ENCODE data around the gene ASF1B.
A peak's percentile ranks its signal among the peaks of the same experiment; 100 is the strongest.

The ASF1B gene

DNA sequence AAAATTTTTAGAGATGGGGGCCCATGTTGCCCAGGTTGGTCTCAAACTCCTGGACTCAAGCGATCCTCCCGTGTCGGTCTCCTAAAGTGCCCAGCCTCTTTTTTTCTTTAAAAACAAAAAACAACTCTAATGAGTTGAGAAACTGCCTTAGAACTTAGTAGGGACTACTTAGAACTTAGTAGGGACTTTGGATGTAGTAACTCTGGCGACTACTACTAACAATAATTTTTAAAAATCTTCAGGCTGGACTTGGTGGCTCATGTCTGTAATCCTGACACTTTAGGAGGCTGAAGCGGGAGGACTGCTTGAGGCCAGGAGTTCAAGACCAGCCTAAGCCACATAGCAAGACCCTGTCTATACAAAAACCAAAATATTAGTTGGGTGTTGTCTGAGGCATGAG, 50.3 kb downstream of the ASF1B start:
- DNase-seq (ENCODE audit: low read depth), result no peak

GRCh38 chr19:14085309-14085995, 50.9 kb downstream of the ASF1B start, which contains the start of gene C19orf67:
Gene C19orf67 (minus strand): TSS chr19:14085783. CDS start chr19:14085627, 156 bp downstream.
- no peak for DNase-seq (ENCODE audit: low read depth)

DNA sequence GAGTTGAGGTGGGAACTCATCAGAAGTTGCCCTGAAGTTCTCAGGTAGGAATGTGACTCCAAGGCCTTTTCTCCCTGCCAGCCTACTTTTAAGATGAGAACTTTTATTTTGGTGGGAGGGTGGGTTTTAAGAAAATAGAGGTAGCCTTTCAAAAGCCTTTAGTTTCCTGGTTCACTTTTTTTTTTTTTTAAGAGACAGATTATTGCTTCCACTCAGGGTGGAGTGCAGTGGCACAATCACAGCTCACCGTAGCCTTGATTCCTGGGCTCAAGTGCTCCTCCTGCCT, 53.8 kb downstream of the ASF1B start:
- no peak for DNase-seq (ENCODE audit: low read depth)

- DNase-seq (ENCODE audit: low read depth), result no peak
These were observed 54.4 kb downstream of the ASF1B start for GRCh38 chr19:14081797-14082674.

DNA sequence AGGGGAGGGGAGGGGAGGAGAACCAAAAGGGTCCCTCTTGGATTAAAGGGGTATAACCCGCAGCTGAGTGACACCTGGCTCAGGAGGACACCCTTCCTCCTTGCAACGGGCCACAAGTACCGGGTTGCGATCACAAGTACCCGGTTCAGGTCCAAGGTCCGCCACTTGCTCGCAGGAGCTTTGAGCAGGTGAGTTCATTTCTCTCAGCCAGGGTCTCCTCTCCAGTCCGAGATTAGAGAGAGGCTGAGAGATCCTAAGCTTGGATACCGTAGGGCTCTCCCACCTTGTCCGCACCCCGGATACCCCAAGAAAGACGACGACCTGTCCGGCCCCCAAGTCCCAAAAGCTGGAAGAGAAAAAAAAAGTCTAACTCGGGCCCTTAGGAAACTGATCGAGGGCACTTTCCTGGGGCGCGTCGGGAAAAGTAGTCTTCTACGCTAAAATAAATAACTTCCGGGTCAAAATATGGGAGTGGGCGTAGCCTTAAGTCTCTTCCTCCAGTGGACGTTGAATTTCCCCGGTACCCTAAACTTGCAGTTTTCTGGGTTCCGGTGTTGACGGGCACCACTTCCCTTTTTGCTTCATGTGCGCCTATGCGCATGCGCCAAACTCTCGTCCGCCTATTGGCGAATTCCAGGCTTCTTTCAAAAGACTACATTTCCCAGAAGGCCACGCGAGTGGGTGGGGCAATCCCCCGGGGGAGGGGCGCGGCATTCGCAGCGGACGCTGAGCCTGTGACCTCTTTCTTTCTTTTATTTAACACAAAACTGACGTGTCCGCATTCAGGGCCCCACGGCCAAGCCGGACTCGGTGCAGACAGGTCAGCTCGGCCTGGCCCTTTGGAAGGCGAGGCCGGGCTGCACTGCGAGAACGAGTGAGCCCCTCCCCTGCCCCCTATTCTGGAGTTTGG, 55.2 kb downstream of the ASF1B start:
- DNase-seq (ENCODE audit: low read depth), result peak; percentile 99

DNA sequence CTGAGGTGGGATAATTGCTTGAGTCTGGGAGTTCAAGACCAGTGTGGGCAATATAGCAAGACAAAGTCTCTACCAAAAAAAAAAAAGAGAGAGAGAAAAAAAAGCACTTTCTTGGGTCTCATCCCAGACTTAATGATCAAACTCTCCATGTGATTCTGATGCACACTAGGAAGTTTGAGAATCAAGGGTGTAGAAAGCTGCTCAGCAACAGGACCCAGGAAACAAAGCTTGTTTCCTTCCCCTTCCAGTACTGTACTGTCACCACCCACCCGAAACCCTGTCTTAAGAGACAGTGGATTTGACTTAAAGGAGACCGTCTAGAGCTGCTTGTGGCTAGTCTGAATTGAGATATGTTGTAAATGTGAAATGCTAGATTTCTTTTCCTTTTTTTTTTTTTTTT, 58.0 kb downstream of the ASF1B start:
- DNase-seq (ENCODE audit: low read depth), result no peak

DNA sequence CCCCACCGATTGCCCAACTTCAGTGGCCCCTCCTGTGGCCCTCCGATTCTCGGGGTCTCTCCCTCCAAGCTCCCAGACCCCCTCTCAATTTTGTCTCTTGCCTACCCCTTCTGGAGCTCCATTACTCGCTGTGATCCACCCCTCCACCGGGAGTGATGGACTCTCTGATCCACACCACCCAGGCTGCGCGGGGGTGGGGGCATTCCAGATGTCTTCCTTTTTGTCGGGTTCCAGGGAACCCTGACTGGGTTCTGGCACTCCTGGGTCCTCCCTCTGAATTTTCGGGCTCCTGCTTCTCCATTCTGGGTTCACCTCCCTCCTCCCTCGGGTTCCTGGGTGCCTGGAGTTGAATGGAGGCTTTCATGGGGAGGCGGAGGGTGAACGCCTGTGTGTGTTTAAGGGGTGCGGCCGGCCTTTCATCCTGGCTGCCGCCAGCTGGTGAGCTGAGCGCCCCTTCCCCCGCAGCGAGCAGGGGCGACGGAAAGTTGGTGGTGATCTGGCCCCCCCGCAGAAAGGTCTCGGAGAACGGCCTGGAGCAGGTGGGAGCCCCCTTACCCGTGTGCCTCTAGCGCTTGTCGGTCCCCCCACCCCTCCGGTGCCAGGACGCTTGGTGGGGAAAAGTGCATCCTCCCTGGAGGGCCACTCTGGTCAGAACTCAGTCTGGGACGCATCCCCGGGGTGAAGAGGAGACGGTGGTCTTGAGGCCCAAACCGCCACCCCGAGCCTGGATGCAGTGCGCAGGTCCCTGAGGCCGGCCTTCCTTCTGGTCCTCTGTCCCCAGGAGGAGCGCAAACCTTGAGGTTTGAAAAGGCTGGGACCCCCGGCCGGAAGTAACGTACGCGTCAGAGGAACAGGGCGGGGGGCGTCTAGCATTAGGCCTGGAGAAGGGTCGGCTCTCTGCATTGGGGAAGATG, 62.2 kb downstream of the ASF1B start:
- no peak for DNase-seq (ENCODE audit: low read depth)

DNA sequence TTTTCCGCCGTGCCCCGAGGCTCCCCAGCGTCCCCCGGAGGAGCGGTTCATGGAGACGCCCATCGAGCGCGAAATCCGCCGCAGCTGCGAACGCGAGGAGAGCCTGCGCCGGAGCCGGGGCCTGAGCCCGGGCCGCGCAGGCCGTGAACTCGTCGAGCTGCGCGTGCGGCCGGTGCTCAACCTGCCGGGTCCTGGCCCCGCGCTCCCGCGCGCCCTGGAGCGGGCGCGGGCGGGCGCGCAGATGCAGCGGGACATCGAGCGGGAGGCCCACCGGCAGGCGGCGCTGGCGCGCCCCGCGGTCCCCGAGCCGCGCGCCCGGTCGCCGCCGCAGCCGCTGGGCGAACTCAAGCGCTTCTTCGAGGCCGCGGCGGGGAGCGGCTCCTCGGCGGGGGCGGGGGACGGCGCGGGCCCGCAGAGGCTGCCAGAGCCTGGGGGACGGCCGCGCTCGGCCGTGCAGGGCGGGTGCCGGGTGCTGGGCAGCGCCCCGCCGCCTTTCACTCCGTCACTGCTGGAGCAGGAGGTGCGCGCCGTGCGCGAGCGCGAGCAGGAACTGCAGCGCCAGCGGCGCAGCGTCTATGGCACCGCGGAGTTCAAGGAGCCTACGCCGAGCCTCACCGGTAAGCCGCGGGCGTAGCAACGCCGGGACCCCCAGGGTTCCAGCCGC, 63.0 kb downstream of the ASF1B start:
- DNase-seq (ENCODE audit: low read depth), result peak; percentile 65

GRCh38 chr19:14072535-14073260, 63.7 kb downstream of the ASF1B start, which contains the start of gene MISP3:
Gene MISP3 (plus strand): TSS chr19:14072786. CDS start chr19:14073310, 524 bp downstream.
- no peak for DNase-seq (ENCODE audit: low read depth)

- DNase-seq (ENCODE audit: low read depth), result no peak
These were observed 65.9 kb downstream of the ASF1B start for GRCh38 chr19:14070268-14071050.

All from stimulated activated CD4-positive, alpha-beta T cell treated with anti-CD3 and anti-CD28 coated beads, Interleukin-2, amount 100 ng/mL, for 4 hours (primary cell).